ENCODE data around the gene FUT1.
"Not testable (repeated sequence)": the region's sequence is repeated elsewhere in the genome, so short reads cannot be mapped to it uniquely, and the experiment has no call there.

The FUT1 gene

DNA sequence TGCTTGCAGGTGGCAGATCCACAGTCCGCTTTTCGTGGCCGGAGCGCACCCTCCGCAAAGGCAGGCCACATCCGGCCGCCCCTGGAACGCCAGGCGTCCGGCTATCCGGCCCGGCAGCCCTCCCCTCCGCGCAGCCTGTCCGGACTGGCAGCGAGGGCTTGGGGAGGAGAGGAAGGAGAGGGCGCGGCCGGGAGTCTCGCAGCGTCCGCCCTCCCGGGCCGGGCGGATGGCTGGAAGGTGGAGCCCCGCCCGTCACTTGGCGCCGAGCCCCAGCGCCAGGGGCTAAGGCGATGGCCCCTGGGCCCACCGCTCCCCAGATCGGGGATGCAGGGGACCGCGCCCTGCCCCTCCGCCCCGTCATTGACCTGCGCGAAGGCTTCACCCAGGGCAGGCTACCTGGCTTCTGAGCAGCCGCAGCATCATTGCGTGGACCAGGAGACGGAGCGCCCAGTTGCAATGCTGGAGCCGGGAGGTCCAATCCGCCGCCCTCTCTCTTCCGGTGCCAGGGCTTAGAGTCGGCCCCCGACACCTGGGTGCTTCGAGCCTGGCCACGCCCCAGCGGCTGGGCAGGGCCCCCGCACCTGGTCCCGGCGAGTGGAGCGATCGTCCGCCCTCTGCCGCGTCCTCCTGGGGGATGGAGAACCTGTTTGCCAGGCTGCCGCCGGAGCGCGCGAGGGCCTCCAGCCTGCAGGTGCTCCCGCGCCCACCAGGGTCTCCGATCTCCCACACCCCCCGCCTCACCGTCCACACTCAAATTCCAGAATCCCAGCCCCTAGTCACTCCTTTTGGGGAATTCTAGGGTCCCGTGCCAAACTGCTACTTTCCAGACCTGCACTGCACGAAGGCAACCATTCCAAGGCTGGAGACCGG is at the start of gene FUT1:
Gene FUT1 (minus strand): TSS at position 146 of the 870 bp plus-strand sequence. CDS start 1,360 bp downstream, outside the sequence.
- no peak for DNase-seq (ENCODE audit: low read depth in 2 of 2)

DNA sequence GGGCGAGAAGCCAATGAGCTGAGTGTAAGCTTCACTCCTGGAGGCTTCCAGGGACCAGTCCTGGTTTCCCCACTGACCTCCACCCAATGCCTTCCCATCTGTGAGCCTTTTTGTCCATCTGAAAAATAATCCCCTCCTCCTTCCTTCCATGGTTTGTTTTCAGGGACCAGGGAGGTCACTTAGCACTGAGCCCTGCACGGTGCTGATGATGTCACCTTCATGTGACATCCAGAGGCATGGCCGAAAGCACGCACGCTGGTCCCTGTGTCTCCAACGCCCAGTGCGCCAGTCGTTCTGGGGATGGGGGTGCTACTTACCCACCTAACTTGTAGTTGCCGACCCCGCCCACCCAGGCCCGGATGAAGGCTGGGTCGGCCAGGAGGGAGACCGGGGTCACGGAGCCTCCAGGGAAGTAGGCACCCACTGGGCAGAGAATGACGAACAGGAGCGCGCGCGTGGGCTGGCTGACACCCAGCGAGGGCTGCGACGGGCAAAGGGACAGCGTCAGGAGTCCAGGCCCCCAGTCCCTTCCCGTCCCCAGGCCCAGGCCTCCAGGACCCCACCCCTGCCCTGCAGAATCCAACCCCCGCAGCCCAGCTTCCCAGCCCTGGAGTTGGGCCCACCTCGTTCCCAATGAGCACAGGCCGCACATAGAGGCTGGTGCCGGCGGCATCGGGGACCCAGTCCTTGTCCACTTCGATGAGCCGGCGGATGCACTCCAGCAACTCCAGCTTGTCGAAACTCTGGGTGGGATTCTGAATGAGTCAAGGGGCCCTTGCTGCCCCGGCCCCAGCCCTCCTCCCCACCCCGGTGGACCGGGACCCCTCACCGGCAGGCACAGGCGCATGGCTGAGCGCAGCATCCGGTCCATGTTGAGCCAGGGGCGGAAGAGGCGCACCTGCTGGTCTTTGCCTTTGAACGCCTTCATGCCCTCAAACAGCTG is 47.2 kb upstream of the FUT1 start:
- DNase-seq (ENCODE audit: low read depth in 2 of 2), result no peak

DNA sequence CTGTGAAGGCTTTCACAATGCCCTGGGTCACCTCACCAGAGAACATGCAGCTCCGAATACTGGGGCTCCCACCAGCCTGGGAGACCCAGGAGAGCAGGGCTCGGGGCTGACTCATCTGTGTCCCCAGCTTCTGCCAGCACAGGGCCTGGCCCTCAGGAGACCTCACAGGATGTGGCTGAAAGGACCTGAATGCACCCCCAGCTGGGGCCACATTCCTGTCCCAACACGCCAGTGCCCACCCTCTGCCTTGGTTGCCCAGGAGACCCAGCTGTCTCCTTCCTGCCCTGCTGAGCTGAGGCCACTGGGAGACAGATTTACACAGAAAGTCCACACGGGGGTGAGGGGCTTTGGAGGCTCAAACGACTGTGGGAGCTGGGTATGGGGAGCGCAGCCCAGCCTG is 46.5 kb upstream of the FUT1 start:
- no peak for DNase-seq (ENCODE audit: low read depth in 2 of 2)

DNA sequence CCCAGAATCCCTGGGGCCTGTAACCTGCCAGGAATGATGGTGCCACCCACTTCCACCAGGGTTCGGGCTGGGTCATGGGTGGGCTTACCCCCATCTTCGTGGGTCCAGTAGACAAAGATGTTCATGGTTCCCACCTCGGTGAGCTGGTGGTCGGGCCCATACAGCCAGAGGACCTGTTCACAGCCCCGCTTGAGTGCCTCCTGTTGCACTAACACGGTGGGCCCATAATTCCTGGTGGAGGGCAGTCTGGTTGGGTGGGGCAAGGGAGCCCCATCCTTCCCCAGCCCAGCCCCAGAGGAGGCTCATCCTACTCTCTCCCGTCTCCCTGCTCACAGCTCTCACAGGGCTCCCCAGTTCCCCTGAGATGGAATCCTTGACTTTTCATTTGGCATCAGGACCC is 44.7 kb upstream of the FUT1 start:
- DNase-seq (ENCODE audit: low read depth in 2 of 2), result no peak

DNA sequence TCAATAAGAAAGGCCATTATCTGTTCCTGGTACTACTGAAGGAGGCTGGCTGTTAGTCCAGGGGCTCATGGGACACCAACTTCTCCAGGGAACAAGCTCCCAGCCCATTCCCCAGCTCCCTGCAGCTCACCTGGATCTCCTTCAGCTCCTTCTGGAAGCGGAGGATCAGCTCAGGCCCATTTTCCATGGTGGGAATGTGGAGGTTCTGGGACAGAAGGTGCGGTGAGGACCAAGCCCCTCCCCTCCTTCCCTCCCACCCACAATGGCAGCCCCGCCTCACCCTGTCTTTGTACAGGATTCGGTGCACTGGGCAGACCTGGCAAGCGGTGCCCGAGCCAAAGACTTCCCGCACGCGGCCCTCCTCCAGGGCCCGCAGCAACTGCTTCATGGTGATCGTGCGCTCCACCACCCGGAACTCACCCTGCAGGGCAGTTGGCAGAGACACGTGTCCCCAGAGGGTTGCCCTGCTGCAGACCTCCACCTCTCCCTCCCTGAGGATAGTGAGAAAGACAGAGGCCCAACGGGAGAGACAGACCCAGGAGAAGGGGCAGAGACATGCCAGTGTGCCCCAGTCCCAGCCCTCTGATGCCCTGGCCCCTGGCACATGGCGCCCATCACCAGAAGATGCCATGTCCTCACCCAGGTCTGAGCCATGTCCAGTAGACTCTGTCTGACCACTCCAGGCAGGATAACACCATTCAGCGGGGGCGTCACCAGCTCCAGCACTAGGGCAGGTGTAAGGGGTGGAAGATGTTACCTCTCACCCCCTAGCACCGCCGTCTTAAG is 44.0 kb upstream of the FUT1 start:
- no peak for DNase-seq (ENCODE audit: low read depth in 2 of 2)

DNA sequence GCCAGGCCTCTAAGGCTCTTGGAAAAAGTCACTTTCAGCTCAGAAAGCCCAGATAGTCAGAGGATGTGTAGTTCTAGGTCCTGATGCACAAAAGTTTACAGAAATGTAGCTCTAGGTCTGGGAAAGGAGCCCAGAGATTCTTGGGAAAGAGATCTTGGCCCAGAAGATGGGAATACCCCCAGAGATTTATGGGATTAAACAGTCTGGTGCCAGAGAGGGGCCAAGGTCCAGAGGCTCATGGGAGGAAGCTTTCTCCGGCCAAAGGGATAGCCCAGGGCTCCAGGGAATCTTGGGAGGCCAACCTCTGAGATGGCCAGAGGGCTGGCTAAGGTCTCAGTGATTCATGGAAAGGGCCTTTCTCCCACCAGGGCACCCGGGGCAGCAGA is 43.2 kb upstream of the FUT1 start:
- no peak for DNase-seq (ENCODE audit: low read depth in 2 of 2)

DNA sequence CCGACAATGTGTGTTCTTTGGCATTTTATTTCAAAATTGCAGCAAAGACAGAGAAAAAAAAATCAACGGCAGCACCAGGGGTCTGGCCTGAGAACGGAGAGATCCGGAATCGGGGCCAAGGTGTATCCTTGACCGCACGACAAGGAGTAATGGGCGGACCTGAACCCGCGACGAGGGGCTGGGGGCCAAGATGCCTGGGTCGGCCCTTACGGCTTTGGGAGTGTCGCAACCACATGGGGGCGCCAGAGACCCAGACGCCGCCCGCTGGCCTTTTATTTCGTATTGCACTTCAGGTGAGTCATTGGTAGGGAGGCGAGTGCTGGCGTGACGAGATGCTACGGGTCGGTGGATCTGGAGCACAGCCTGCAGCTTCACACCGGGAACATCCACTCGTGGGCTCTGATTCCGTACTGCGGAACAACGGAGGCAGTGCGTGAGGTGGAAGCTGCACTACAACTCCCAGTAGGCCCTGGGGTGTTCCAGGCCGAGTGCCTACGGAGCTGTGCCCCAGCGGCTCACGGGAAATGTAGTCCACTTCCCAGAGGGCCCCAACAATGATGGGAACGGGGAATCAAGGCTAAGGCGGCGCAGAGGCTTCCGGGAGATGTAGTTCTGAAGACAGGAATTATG is 42.7 kb upstream of the FUT1 start:
- peak; percentile 59 to 72 for DNase-seq (ENCODE audit: low read depth in 2 of 2)

DNA sequence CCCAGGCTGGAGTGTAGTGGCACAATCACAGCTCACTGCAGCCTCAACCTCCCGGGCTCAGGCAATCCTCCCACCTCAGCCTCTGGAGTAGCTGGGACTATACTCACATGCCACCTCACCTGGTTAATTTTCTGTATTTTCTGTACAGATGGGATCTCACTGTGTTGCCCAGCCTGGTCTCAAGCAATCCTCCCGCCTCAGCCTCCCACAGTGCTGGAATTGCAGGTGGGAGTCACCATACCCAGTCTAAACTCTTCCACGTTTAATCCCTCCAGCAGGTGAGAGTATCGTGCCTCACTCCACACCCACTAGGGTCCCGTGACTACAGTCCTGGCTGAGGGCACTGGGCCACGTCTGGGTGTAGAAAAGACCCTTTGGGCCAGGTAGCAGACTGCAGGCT is 41.9 kb upstream of the FUT1 start:
- DNase-seq (ENCODE audit: low read depth in 2 of 2), result no peak

DNA sequence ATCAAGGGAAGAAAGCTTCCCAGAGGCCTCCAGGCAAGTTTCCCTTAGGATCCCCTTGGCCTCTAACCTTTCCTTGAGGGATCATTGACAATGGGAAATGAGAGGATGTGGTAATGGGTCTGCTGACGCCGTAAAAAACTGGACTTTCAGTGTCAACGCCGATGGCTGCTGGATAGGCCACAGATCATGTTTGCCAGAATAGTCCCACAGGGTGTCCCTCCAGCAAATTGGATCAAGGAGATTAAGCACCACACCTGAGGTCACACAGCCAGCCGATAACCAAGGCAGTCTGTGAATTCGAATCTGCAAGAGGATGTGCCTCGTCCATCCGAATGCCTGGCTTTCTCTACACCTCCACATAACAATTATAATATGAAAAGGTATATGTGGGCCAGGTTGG is 40.8 kb upstream of the FUT1 start:
- no peak for DNase-seq (ENCODE audit: low read depth in 2 of 2)

DNA sequence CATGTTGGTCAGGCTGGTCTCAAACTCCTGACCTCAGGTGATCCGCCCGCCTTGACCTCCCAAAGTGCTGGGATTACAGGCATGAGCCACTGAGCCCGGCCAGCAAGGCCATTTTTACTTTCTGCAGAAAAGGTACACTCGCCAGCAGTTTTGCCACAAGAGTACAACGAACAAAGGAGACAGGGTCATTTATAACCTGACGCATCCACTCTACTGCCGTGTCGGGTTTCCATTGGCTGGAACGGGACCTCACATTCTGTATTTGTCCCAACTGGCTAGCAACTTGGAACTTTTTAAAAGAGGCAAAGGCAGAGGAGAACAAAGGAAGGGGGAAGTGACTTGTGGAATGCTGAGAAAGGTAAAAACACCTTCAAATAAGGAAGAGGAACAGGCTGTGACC is 34.9 kb upstream of the FUT1 start:
- not testable (repeated sequence) for DNase-seq (ENCODE audit: low read depth in 2 of 2)

DNA sequence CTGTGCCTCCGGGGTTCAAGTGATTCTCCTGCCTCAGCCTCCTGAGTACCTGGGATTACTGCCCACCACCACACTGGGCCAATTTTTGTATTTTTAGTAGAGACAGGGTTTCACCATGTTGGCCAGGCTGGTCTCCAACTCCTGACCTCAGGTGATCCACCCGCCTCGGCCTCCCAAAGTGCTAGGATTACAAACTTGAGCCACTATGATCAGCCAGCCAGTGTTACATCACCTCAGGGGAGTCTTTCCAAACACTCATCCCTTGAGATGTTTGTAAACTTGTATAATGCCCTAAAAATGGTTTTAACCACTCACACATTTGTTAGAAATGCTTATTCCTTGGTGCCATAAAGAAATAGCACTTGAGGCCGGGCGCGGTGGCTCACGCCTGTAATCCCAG is 34.0 kb upstream of the FUT1 start:
- not testable (repeated sequence) for DNase-seq (ENCODE audit: low read depth in 2 of 2)

DNA sequence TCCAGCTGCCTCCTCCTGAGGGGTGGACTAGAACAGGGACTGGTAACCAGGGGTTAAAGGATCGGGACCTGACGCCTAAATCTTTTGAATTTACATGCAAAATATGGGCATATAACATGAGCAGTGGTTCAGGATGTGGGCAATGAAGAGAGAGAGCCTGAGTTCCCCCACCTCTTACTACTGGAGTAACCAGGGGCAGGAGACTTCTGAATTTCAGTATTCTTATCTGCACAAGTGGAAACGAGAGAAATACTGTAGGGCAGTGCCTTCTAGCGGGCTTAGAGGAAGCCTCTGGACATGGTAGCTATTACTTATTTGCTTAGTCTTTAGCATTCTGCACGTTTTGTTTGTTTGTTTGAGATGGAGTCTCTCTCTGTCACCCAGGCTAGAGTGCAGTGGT is 32.1 kb upstream of the FUT1 start:
- no peak for DNase-seq (ENCODE audit: low read depth in 2 of 2)

DNA sequence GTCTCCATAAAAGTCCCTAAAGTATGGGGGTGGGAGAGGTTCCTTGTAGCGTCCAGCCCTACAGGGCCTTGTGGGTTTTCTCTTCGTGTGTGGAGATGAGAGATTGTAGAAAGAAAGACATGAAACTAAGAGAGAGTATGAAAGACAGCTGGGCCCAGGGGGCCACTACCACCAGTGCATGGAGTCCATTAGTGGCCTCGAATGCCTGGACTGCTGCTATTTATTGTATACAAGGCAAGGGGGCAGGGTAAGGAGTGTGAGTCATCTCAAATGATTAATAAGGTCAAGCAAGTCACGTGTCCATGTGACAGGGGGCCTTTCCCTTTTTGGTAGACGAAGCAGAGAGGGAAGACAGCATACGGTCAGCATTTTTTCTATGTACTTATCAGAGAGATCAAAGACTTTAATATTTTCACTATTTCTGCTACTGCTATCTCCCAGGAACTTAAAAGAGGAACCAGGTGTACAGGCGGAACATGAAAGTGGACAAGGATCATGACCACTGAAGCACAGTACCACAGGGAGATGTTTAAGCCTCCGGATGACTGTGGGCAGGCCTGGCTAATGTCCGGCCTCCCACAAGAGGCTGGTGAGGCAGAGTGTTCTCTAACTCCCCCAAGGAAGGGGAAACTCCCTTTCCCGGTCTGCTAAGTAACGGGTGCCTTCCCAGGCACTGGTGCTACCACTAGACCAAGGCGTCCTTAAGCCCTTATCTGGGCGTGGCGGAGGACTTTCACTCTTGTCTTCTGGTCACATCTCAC is 28.4 kb upstream of the FUT1 start:
- DNase-seq (ENCODE audit: low read depth in 2 of 2), result no peak

DNA sequence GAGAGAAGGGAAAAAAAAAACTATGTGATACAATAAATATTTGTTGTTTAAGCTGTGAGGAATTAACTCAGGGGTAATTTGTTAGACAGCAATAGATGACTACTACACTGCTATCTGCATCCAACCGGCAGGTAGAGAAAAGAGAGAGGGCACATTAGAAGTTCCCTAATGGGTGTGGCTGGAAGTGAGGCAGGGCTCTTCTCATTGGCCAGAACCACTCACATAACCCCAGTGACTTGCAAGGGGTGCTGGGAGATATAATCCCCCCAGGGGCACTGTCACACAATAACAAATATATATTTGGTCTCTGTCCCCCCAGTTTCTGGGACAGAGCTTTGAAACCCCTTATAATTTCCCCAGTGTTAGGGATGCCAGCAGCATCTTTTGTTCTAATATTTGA is 27.2 kb upstream of the FUT1 start:
- no peak for DNase-seq (ENCODE audit: low read depth in 2 of 2)

DNA sequence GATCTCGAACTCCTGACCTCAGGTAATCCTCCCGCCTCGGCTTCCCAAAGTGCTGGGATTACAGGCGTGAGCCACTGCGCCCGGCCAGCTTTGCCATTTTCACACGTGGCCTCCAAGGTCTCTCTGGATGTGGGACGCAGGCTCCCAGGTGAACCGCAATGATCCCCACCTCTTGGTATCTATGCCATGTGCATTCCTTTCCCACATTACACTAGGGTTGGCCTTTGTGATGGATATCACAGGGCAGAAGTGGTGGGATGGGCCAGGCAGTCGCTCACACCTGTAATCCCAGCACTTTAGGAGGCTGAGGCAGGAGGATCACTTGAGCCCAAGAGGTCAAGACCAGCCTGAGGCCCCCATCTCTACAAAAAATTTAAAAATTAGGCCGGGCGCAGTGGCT is 25.3 kb upstream of the FUT1 start:
- no peak for DNase-seq (ENCODE audit: low read depth in 2 of 2)

DNA sequence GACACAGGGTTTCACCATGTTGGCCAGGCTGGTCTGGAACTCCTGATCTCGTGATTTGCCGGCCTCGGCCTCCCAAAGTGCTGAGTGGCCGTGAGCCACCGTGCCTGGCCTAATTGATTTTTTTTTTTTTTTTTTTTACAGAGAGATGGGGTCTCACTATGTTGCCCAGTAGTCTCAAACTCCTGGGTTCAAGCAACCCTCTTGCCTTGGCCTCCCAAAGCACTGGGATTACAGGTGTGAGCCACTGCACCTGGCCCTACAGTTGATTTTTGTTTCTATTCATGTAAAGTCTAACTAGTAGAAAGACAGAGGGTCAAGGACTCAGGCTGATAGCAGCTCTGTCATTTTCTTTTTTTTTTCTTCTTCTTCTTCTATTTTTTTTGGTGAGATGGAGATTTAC is 24.7 kb upstream of the FUT1 start:
- no peak for DNase-seq (ENCODE audit: low read depth in 2 of 2)

DNA sequence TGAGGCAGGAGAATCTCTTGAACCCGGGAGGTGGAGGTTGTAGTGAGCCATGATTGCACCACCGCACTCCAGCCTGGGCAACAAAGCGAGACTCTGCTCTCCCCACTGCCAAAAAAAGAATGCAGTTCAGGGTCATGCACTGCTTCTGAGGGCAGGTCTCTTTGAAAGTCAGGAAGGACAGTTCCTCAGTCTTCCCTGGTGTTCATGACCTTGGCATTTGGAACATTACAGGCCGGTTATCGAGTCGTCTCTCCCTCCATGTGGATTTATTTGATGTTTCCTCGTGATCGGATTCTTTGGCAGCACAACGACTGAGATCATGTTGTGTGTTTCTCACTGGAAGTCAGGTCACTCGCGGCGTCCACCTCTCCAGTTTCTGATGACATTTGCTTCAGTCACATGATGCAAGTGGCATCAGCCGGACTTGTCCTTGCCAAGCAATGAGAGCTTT is 20.1 kb upstream of the FUT1 start:
- no peak for DNase-seq (ENCODE audit: low read depth in 2 of 2)

DNA sequence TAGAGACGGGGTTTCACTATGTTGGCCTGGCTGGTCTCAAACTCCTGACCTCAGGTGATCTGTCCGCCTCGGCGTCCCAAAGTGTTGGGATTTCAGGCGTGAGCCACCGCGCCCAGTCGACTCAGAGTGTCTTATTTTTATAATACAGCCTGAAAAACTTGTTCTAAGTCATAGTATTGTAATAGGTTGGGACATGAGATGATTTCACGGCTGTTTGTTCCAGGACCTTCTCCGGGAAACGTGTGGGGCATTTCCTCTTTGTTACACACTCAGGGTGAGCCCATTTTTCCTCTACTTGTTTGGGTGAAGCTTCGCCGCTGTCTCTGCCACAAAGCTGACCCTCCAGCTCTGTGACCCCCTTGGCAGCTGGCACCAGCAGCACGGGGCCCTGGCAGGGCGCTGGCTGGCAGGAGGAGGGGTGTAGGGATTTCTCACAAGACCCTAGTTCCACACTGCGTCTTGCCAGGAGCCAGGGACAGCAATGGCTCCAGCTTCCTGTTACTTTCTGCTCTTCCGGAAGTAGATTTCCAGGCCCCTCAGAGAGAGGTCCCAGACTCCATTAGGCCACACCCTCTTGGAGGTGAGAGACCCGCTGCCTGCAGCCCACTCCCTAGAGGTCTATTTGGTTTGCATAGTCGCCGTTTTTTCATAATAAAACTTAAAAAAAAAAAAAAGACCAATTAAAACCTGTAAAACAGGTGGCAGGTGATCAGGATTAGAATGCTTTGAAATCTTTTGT is 18.5 kb upstream of the FUT1 start:
- DNase-seq (ENCODE audit: low read depth in 2 of 2), result no peak

DNA sequence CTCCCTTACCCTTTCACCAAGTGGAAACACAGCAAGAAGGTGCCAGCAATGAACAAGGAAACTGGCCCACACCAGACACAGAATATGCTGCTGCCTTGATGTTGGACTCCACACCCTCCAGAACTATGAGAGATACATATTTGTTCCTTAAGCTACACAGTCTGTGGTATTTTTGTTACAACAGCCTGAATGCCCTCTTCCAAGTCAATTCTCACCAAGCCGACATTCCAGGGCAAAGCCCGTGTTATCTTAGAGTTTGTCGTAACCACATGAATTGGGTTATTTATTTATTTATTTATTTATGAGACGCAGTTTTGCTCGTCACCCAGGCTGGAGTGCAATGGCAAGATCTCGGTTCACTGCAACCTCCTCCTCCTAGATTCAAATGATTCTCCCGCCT is 17.8 kb upstream of the FUT1 start:
- DNase-seq (ENCODE audit: low read depth in 2 of 2), result no peak
